K562 (cell line): ENCODE data around the gene IRF8. TPM values are rescaled to one million over a fixed set of nuclear protein-coding genes. Genes with fewer than 3 reads are reported as not detected.

Experiments
- ATAC-seq: fragments of 200-7000 bp; cut with Tn5 transposase; 3 replicates; pipeline ENCODE4 v1.9.1; 2020; ENCODE audit warnings: moderate library complexity
- BruUV-seq: library from RNA; stranded (reverse); fragments of 400-500 nt; replicated peaks from 2 replicates; lab custom pipeline; 2021; lab: Mats Ljungman, UMichigan
- CTCF ChIA-PET: fragments of 300-600 bp; formaldehyde crosslinking; extraction: SDS; loops from one replicate; lab custom pipeline; 2021; ENCODE audit warnings: low intra/inter-chr PET ratio; lab: Yijun Ruan, JAX
- POLR2A ChIA-PET: fragments of 300-600, 350-650 bp; sonication (Branson Sonifier 250); formaldehyde crosslinking; extraction: SDS; loops from one replicate; lab custom pipeline; 2021; ENCODE audit warnings: antibody characterized with exemption, inconsistent platforms; lab: Yijun Ruan, JAX
- DNase-seq, 4 experiments: peaks; one replicate each; pipeline versions ENCODE4 v3.0.0 to v3.0.0-alpha.2; 2011 to 2018; ENCODE audit warnings: low spot score in 3 of 4, mixed read lengths in 3 of 4; ENCODE audit errors: extremely low read depth in 1 of 4
- FAIRE-seq: peaks from 2 replicates; lab custom pipeline; 2011; peaks lifted over from hg19 to GRCh38; lab: Jason Lieb, UNC
- H2AFZ ChIP-seq: 2 replicates; pipeline ENCODE4 v1.6.0; 2011; ENCODE audit warnings: low read depth, low read length, control low read depth, inconsistent platforms
- H3K27ac ChIP-seq: fragments of 200-600 bp; 3 replicates; pipeline ENCODE4 v1.8.0; 2011; ENCODE audit warnings: low read depth, mild to moderate bottlenecking, control low read depth, inconsistent platforms, low read length, moderate library complexity, mixed read lengths; ENCODE audit errors: extremely low read depth
- H3K27me3 ChIP-seq, 2 experiments: fragments of 300-600 bp in 1 of 2; 2 replicates in 1 of 2; 3 replicates in 1 of 2; pipeline versions ENCODE4 v1.6.0 to v1.8.0; 2011; ENCODE audit warnings: inconsistent platforms in 2 of 2, low read length in 2 of 2, mild to moderate bottlenecking in 1 of 2, mixed read lengths in 1 of 2, moderate library complexity in 1 of 2; ENCODE audit not compliant: control insufficient read depth in 2 of 2, insufficient read depth in 2 of 2
- H3K36me3 ChIP-seq: fragments of 300-600 bp; 3 replicates; pipeline ENCODE4 v1.8.0; 2011; ENCODE audit warnings: mild to moderate bottlenecking, low read length, inconsistent platforms; ENCODE audit not compliant: control insufficient read depth, insufficient read depth
- H3K4me1 ChIP-seq, 2 experiments: fragments of 200-600 bp in 1 of 2; replicated peaks in 1 of 2; 2 replicates in 1 of 2; 3 replicates in 1 of 2; pipeline versions ENCODE4 v1.5.1 to v1.8.0; 2011; ENCODE audit warnings: inconsistent platforms in 2 of 2, low read length in 2 of 2, mild to moderate bottlenecking in 1 of 2, mixed read lengths in 1 of 2, moderate library complexity in 1 of 2; ENCODE audit not compliant: control insufficient read depth in 2 of 2, insufficient read depth in 2 of 2
- H3K4me2 ChIP-seq: 2 replicates; pipeline ENCODE4 v1.6.1; 2011; ENCODE audit warnings: low read length, control low read depth, inconsistent platforms, mixed read lengths; ENCODE audit not compliant: insufficient read depth
- H3K4me3 ChIP-seq: fragments of 200-600 bp; sonication (generic), shearing (Covaris generic); 2 replicates; pipeline ENCODE4 v1.5.1; 2016; ENCODE audit warnings: control low read depth, inconsistent platforms
- H3K79me2 ChIP-seq: fragments of 200-600 bp; 3 replicates; pipeline ENCODE4 v1.8.0; 2011; ENCODE audit warnings: low read length, inconsistent platforms; ENCODE audit not compliant: control insufficient read depth, insufficient read depth
- H3K9ac ChIP-seq, 2 experiments: 2 replicates each; pipeline versions ENCODE4 v1.6.0 to v1.6.1; 2011; ENCODE audit warnings: low read depth in 2 of 2, low read length in 2 of 2, control low read depth in 1 of 2, inconsistent platforms in 1 of 2, mild to moderate bottlenecking in 1 of 2, mixed read lengths in 1 of 2; ENCODE audit not compliant: insufficient read depth in 1 of 2
- H3K9me1 ChIP-seq: one replicate; pipeline ENCODE4 v1.6.0; 2011; ENCODE audit warnings: inconsistent platforms, mild to moderate bottlenecking, low read length, moderate library complexity; ENCODE audit not compliant: control insufficient read depth, insufficient read depth
- H3K9me3 ChIP-seq: replicated peaks from 2 replicates; pipeline ENCODE4 v1.5.1; 2011; ENCODE audit warnings: low read depth, low read length, inconsistent platforms; ENCODE audit not compliant: control insufficient read depth, insufficient read depth
- H4K20me1 ChIP-seq: replicated peaks from 2 replicates; pipeline ENCODE4 v1.6.1; 2011; ENCODE audit warnings: low read length, inconsistent platforms, mixed read lengths; ENCODE audit not compliant: control insufficient read depth, insufficient read depth
- ARID4B ChIP-seq: sonication (generic); formaldehyde crosslinking; IDR thresholded peaks from 2 replicates; pipeline ENCODE4 v1.8.0; 2022; ENCODE audit warnings: mild to moderate bottlenecking, missing genetic modification reagents
- MCM7 ChIP-seq, 2 experiments: fragments of 450-650 bp; IDR thresholded peaks; 2 replicates each; pipeline ENCODE4 v1.6.1; 2016 to 2018
- MNT ChIP-seq, 2 experiments: fragments of 450-650 bp; conservative IDR thresholded peaks; 2 replicates each; pipeline ENCODE4 v1.6.1; 2017; ENCODE audit warnings: mild to moderate bottlenecking in 2 of 2, moderate library complexity in 2 of 2
- POLR2A ChIP-seq: fragments of 450-650 bp; conservative IDR thresholded peaks from 2 replicates; pipeline ENCODE4 v1.6.1; 2016
- ZBTB34 ChIP-seq: fragments of 250-450 bp; sonication (Bioruptor Pico); IDR thresholded peaks from 2 replicates; pipeline ENCODE4 v1.8.0; 2021; ENCODE audit warnings: mild to moderate bottlenecking, moderate library complexity
- ZNF277 ChIP-seq: fragments of 250-450 bp; sonication (Bioruptor Pico); IDR thresholded peaks from 2 replicates; pipeline ENCODE4 v1.8.0; 2022; ENCODE audit warnings: inconsistent platforms, mild to moderate bottlenecking, moderate library complexity, borderline replicate concordance
- ZNF347 ChIP-seq: fragments of 450-650 bp; formaldehyde crosslinking; IDR thresholded peaks from 2 replicates; pipeline ENCODE4 v1.4.0; 2020; ENCODE audit warnings: low read depth, mild to moderate bottlenecking, moderate library complexity
- ZNF707 ChIP-seq: fragments of 250-450 bp; sonication (Bioruptor Pico); conservative IDR thresholded peaks from 2 replicates; pipeline ENCODE4 v1.8.0; 2022; ENCODE audit warnings: inconsistent platforms, mild to moderate bottlenecking, moderate library complexity
- WGBS: fragments of 100-300 bp; shearing (Covaris generic); methylation state at CpG from one replicate; pipeline ENCODE4 v1.1.6; 2016; ENCODE audit warnings: low coverage, mixed read lengths; ENCODE audit not compliant: insufficient coverage; ENCODE audit errors: missing lambda C conversion rate; 5-methylcytosine and 5-hydroxymethylcytosine counted together
- in situ Hi-C: fragments of 300-500 bp; cut with MboI; formaldehyde crosslinking; loops from 4 replicates; pipeline ENCODE4 v1.15.0; 2018; ENCODE audit warnings: inconsistent platforms, mixed read lengths
- intact Hi-C: fragments of 100-400 bp; cut with micrococcal nuclease; formaldehyde crosslinking; loops from 2 replicates; pipeline ENCODE4 v1.14.2; 2022
- polyA plus RNA-seq, 8 experiments: library from polyadenylated mRNA; depleted of rRNA in 4 of 8; stranded (reverse) in 5 of 8; unstranded in 3 of 8; fragments of >200 nt; fragmentation: Nextera tagmentation in 2 of 8; fragmentation: Illumina TruSeq in 1 of 8; extraction: Ambion mirVana in 2 of 8; extraction: Trizol in 1 of 8; gene quantifications; 2 replicates each; pipeline versions ENCODE4 v1.2.1 to v1.2.3, GENCODE V29; 2011 to 2014; ENCODE audit warnings: inconsistent platforms in 1 of 8, missing spikeins in 1 of 8
- total RNA-seq, 7 experiments: library from RNA; depleted of rRNA in 6 of 7; stranded (reverse); fragments of >200 nt in 6 of 7; fragmentation: Illumina TruSeq in 2 of 7; extraction: Trizol in 2 of 7; gene quantifications; 2 replicates each; pipeline versions ENCODE4 v1.2.1 to v1.2.3, GENCODE V29; 2011 to 2021; ENCODE audit warnings: low replicate concordance in 1 of 7

The IRF8 gene
- total and polyA plus RNA-seq, 9 of the 15 experiments (the other 6 are each of a cell fraction or from before 2014, with no cell fraction given), result 0.01 to 0.98 TPM; not detected in 7

- no peak for TF ChIP-seq ARID4B (CRISPR knock-in tag)
These were observed 44.7 kb downstream of the IRF8 start (continued) for GRCh38 chr16:85943711-85944110.

- H3K27ac ChIP-seq, result no peak overlapping the region
- 2% methylated on average over 7 of the region's 7 CpGs for WGBS
- TF ChIP-seq MNT (conservative IDR thresholded peaks at IDR 0.05), result no peak
- TF ChIP-seq ZNF707 (CRISPR knock-in tag), result no peak
- TF ChIP-seq ZBTB34 (CRISPR knock-in tag), result no peak
- TF ChIP-seq ZNF277 (CRISPR knock-in tag), result no peak
- TF ChIP-seq POLR2A, result no peak
- no peak for TF ChIP-seq MCM7 (IDR thresholded peaks at IDR 0.05)
- no peak for TF ChIP-seq ZNF347 (CRISPR knock-in tag)
These were observed 45.8 kb downstream of the IRF8 start for GRCh38 chr16:85944572-85945423.

More at GRCh38 chr16:85944572-85945423, 45.8 kb downstream of the IRF8 start:
- no peak for ATAC-seq
- no TSS peak for BruUV-seq
- no peak overlapping the region for H2AFZ ChIP-seq
- no peak for DNase-seq
- no peaks in the 10 kb centered on the region for H3K9me1 ChIP-seq
- peaks cover 13% of the 10 kb centered on the region; the same call in 1 of the 2 replicates for H4K20me1 ChIP-seq
- H3K79me2 ChIP-seq, result no peaks in the 10 kb centered on the region
- FAIRE-seq, result no peak
- H3K4me1 ChIP-seq, result peaks cover 0 to 4% of the 10 kb centered on the region in 2 experiments; a peak in 1 of 5 replicates
- in situ Hi-C loops (no loop called here), intact Hi-C loops (no loop called here)
- ChIA-PET POLR2A (interaction anchor here (0.5 to 1.1 kb wide), 4 partner anchors 14 to 1249 kb away, joined by 3 to 4 read pairs (median 3); no protein-coding TSS in a partner anchor), CTCF (no interaction called here)
- H3K27me3 ChIP-seq, result peaks cover 30 to 81% of the 10 kb centered on the region in 2 experiments; a peak in 4 of 5 replicates
- no peak overlapping the region for H3K4me3 ChIP-seq
- no peak overlapping the region for H3K9ac ChIP-seq
- no peak overlapping the region for H3K4me2 ChIP-seq
- no peaks in the 10 kb centered on the region for H3K36me3 ChIP-seq
- H3K9me3 ChIP-seq, result no peaks in the 10 kb centered on the region
